Mucosa of gallbladder (tissue), 1 donor: ENCODE data around the gene S100A6. TPM values are rescaled to one million over a fixed set of nuclear protein-coding genes. Genes with fewer than 3 reads are reported as not detected.
"Not testable (repeated sequence)": the region's sequence is repeated elsewhere in the genome, so short reads cannot be mapped to it uniquely, and the experiment has no call there.

Source experiments
- DNase-seq: peaks from one replicate; pipeline ENCODE4 v3.0.0-alpha.2; 2020; ENCODE audit warnings: low spot score
- total RNA-seq: library from RNA; stranded (reverse); gene quantifications from one replicate; pipeline ENCODE4 v1.2.1, GENCODE V29; 2021
- donor health status: DM: no; HTN: no; CAD: no.

The S100A6 gene
- total RNA-seq, 1 donor from 2014 or later = 824 TPM

DNA sequence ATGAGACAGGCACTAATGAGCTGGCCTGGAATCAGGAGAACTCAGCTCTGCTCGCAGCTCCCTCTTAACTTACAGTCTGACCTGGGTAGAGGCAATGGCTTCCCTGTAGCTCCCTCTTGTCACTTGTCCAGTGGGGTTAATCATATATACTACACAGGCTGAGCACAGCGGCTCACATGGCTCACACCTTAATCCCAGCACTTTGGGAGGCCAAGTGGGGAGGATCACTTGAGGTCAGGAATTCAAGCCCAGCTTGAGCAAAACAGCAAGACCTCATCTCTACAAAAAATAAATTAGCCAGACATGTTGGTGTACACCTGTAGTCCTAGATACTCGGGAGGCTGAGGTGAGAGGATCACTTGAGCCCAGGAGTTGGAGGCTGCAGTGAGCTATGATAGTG, 4.2 kb downstream of the S100A6 start:
- DNase-seq = no peak

DNA sequence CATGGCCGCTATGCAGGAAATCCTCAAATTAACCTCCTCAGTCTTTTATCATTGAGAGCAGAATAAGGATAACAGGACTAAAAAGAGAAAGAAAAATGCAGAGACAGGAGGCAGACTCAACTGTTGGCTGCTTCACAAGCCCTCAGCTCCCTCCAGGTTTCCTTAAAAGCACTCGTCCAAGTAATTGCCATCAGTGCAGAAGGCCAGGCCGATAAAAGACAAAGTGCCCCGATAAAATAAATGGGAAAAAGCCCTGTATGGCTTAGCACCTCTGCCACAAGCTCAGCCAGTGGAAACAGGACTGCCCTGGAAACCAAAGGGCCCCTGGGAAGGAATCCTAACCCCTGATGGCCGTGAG, 8.1 kb downstream of the S100A6 start:
- no peak for DNase-seq

GRCh38 chr1:153527023-153527682, 8.6 kb downstream of the S100A6 start:
- no peak for DNase-seq

DNA sequence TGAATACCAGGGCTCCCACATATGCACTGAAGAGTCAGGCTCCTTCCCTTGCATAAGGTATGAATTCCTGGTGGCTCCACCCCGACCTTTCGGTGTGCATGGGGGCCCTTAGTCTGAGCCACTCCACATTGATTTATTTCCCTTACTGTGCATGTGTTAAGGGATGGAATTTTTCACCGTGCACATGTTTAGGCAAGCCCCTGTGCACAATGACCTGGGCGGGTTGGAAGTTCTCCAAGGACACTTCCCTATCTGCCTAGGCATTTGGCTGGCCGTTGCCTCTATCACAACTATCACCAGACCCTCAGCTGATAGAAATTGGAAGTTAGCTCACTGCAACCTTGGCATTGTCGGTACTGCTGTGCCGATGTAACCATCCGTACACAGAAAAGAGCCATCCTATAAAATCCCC, 9.7 kb downstream of the S100A6 start:
- no peak for DNase-seq

DNA sequence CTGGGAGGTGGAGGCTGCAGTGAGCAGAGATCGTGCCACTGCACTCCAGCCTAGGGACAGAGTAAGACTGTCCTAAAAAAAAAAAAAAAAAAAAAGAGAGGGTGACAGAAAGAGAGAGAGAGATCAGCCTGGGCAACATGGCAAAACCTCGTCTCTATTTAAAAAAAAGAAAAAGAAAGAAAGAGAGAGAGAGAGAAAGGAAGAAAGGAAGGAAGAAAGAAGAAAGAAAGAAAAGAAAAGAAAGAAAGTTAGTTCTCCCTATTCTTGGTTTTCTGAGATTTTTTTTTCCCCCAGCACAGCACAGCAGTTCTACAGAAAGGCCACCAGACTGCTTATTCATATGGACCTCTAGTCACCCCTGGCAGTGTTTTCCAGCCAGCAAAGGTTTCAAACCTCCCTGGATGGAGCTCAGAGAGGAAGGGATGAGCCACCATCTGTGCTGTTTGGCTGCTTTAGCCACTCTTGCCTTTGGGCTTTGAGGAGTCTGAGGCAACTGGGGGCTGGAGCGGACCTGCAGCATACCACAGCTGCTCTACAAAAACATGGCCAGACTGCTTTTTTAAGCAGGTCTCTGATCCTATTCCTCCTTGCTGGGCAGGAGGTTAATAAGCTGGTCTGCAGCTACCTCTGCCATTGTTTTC, 10.6 kb downstream of the S100A6 start:
- DNase-seq = no peak

- DNase-seq = not testable (repeated sequence)
Observed at GRCh38 chr1:153522353-153523048, 13.3 kb downstream of the S100A6 start.

DNA sequence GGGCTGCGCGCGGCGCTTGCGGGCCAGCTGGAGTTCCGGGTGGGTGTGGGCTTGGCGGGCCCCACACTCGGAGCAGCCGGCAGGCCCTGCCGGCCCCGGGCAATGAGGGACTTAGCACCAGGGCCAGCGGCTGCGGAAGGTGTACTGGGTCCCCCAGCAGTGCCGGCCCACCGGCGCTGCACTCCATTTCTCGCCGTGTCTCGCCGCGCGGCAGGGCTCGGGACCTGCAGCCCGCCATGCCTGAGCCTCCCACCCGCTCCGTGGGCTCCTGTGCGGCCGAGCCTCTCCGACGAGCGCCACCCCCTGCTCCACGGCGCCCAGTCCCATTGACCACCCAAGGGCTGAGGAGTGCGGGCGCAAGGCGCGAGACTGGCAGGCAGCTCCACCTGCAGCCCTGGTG, 14.0 kb downstream of the S100A6 start:
- not testable (repeated sequence) for DNase-seq

- no peak for DNase-seq
Observed at GRCh38 chr1:153520818-153521476, 14.8 kb downstream of the S100A6 start.

DNA sequence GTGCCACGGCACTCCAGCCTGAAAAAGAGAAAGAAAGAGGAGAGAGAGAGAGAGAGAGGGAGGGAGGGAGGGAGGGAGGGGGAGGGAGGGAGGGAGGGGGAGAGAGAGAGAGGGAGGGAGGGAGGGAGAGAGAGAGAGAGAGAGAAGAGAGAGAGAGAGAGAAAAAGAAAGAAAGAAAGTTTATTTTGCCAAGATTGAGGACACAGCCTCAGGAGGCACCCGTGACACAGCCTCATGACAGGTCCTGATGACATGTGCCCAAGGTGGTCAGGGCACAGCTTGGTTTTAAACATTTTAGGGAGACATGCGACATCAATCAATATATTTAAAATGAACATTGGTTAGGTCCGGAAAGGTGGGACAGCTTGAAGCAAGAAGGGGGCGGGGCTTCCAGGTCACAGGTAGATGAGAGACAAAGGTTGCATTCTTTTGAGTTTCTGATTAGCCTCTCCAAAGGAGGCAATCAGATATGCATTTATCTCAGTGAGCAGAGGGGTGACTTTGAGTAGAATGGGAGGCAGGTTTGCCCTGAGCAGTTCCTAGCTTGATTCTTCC, 15.6 kb downstream of the S100A6 start:
- peak; percentile 80 for DNase-seq

DNA sequence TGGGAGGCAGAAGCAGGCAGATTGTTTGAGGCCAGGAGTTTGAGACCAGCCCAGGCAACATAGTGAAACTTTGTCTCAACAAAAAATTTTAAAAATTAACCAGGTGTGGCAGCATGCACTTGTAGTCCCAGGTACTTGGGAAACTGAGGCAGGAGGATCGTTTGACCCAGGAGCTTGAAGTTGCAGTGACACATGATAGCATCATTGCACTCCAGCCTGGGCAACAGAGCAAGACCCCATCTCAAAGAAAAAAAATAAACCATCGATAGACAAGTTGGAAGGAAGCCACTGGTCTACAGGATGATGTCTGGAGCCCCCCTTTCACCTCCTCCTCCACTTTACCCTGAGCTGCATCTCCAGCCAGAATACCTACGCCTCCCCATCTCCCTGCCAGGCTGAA, 16.5 kb downstream of the S100A6 start:
- no peak for DNase-seq

DNA sequence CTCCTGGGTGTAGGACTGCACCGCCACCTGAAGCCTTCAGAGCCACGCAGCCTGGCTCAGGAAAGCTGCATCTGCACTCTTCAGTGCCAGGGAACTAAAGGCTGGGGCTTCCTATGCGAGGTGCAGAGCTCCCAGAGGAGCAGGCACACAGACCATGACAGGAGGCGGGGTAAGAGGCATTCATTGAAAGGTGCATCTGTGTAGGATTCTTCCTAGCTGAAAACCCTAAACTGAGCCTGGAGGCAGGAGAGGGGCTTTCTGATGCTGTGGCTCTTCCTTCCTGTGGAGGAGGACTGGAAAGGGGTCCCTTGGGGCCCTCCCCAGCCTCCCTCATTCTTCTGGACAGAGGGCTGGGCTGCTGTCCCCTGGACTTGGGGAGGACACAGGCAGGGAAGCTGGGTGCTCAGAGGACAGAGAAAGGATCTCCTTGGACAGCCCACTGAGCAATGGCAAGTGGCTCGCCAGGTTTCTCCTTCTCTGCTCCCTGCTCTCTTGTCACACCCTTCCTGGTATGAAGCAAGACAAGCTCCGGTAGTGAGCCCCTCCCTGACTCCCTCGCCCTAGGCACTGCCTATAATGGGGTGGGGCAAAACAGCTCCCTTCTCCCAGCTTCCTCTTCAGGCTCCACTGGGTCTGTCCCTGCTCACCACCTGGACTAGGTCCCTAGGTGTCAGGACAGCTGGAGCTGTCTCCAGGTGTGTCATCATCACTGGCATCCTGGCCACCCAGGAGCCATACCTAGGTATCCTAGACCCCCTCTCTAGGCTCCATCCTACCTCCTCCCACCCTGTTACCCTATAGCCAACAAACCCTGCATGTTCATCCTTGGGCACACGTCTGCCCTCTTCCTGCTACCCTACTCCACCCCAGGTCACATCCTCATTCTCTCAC, 20.0 kb downstream of the S100A6 start:
- DNase-seq = peak; percentile 76

GRCh38 chr1:153513666-153514065, 22.1 kb downstream of the S100A6 start:
- DNase-seq = no peak

DNA sequence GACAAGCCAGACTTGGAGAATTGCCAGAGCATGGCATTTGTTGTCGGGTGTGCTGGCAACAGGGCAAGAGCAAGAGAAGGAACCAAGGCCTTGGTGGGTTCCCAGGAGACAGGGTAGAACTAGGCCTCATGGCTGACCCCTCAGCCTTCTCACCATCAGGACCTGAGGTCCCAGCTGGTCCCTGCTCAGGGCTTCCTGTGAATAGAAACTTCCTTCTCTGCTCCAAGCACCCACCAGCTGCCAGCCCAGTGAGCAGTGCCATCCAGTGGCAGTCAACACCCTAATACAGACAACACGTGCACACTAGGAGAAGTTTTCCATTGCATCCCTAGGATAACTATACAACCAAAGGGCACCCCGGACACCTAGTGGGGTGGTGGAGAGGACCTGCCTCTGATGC, 22.8 kb downstream of the S100A6 start:
- DNase-seq = no peak

DNA sequence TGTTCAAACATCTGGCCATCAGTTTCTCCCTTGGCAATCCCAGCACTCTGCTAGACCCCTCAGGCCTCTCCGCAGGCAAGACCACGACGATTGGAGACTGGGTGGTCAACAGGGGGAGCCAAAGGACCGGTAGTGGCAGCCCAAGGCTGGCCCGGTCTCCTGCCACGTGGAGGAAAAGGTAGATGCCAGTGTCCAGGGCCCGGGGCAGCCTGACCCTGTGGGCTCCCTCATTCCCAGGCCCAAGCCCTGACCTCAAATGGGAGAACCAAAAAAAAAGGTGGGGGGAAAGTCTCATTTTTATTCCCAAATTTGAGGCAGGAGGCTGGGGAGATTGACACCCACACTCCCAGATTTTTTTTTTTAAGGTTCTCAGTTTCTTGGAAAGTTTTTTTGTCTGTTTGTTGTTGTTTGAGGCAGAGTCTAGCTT, 24.8 kb downstream of the S100A6 start:
- DNase-seq = peak; percentile 81

DNA sequence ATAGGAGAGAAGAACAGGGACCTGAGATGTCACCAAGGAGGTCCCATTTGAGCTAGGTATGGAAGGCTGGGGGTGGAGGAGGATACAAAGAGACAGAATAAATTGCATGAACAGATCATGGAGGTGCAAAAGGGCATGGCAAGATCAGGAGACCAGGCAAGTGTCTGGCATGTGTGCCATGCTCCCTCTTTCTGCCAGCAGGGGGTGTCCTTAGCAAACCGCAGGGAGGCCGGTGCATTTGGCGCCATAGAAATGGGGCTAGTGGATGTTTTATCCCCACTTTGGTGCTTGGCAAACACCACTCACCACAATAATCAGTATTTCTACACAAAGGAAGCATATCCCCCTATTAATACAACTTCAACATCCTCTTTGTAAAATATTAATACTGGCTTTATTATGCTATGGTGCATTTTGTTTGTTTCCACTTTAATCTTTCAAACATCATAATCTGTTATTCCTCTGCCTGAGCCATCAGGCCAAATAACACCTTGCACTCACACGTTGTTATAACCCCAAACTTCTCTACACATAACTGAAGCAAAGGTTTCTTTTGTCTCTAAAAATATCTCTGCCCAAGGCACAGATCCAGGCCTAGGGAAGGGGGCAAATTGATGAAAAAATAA, 25.9 kb downstream of the S100A6 start:
- no peak for DNase-seq

- no peak for DNase-seq
Observed at GRCh38 chr1:153509036-153509435, 26.8 kb downstream of the S100A6 start.

GRCh38 chr1:153507926-153508583, 27.7 kb downstream of the S100A6 start:
- DNase-seq = no peak

DNA sequence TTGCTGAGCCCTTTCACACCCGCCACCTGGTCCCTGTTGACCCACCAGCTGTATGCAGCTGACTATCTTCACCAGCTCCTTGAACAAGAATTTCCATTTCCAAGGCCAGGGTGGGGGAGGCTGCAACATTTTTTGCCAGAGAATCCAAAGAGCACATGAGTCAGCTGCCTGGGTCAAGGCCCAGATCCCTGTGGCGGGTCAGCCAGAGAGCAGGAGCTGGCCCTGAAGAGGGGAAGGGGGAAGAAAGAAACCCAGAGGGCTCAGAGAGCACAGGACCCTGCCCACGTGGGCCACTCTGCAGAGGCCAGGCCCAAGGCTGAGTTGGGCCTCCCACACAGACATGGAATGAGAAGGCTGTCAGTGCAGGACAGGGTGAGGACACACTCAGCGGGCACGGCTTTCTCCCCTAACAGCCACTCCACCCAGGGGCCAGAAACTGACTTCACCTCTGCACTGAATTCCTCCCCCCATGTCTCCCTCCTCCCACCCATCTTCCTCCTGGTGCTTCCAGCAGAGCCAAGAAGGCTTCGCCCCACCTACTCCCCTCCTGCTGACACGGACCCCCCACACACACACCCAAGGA, 28.9 kb downstream of the S100A6 start:
- peak; percentile 87 for DNase-seq

GRCh38 chr1:153506386-153506785, 29.4 kb downstream of the S100A6 start:
- no peak for DNase-seq

GRCh38 chr1:153505576-153505975, 30.2 kb downstream of the S100A6 start:
- DNase-seq = no peak
